Measurements from ENCODE around the gene SUCO.
"Not testable (repeated sequence)": the region's sequence is repeated elsewhere in the genome, so short reads cannot be mapped to it uniquely, and the experiment has no call there.

The SUCO gene

DNA sequence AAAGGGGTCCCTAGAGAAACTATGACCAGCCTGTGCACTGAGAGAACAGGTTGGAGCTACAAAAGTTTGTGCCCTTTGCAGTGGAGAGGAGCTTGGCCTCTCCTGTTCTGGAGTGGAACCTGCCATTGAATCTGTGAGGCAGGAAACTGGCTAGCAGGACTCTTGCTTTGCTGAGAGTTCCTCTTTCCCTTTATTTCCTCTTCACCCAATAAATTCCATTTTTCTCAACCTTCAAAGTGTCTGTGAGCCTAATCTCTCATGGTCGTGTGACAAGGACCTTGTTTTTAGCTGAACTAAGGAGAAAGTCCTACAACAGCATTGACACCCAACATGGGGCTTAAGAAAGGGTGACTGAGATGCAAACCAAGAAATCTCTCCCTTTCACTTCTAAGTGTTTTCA, 83.2 kb downstream of the SUCO start:
- no peak for DNase-seq

- no peak for DNase-seq
Observed at GRCh38 chr1:172616636-172617035, 83.7 kb downstream of the SUCO start.

GRCh38 chr1:172620603-172621002, 87.7 kb downstream of the SUCO start:
- not testable (repeated sequence) for DNase-seq

DNA sequence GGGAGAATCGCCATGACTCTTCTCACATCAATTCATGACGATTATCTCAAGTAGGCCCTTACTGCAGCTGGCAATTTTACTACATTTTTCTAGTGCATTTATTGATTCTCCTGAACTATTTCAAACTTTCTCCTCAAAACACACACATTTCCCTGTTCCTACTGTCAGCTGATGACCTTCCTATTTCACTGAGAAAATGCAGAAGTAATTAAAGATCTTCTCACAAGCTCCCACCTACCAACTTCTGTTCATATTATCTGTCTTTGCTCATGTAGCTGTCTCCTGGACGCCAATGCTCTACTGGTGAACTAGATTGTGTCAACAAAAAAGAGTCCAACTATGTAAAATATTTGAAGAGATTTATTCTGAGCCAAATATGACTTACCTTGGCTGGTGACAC, 89.6 kb downstream of the SUCO start:
- DNase-seq: no peak

DNA sequence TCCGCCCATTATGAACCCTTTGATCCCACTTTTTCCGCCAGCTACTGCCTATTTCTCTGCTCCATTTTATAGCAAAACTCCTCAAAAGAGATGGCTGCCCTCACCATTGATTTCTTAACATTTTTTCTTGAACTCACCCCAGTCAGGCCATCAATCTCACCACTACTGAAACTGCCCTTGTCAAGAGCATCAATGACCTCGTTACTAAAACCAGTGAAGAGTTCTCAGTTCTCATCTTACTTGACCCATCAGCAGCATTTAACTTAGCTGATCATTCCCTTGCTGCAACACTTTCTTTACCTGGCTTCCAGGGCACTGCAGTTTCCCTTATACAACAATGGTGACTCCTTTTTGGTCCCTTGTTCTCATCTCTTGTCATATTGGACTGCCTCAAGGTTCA, 90.8 kb downstream of the SUCO start:
- no peak for DNase-seq

GRCh38 chr1:172626845-172627244, 93.9 kb downstream of the SUCO start:
- no peak for DNase-seq

- DNase-seq: no peak
Observed at GRCh38 chr1:172627702-172628101, 94.8 kb downstream of the SUCO start.

DNA sequence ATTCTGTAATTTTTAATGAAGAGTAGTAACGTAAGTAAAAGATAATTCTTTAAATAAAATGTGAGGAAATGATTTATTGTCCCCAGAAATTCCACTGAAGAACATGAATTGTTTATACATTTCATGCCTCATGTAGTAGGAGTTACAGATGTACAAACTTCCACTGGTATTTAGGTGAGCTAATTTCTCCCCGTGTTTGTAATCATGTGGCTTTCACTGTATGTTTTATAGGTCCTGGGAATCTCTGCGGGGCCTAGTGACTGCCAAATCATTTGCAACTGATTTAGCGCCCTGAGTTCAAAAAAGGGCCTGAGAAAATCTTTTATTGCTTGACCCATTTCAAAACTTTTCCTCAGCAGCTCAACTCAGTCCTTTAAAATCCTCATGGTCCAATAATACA, 95.5 kb downstream of the SUCO start:
- no peak for DNase-seq

DNA sequence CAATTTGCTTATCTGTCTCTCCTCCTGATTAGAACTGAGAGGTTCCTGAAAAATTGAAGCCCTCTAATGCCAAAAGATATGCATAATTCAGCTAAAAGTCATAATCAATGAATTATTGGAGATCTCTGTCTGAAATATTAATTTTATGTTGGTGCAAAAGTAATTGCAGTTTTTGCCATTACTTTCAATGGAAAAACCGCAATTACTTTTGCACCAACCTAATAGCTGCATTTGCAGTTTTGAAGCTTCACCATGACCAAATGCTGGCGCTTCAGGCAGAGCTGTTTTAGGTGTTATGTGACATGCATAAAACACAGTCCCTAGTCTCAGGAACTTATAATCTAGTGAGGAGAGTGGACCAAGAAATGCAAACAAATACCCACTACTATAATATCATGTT, 96.2 kb downstream of the SUCO start:
- no peak for DNase-seq

DNA sequence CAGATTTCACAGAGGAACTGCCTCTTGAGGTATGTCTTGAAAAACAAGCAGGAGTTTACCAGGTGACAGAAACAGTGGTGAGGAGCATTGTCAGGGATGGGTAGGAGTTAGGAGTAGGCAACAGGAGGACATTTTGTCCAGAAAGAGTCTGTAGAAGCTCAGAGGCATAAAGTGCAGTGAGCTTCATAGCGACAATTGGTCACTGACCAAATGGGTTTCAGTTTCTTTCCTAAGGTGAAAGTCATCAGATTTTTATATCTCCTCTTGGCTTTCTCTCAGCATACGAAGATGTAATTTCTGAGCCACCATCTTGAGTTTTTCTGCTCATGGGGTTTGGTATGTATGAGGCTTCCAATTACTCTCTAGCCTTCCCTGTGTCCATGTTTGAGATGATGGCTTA, 96.7 kb downstream of the SUCO start:
- DNase-seq: no peak

DNA sequence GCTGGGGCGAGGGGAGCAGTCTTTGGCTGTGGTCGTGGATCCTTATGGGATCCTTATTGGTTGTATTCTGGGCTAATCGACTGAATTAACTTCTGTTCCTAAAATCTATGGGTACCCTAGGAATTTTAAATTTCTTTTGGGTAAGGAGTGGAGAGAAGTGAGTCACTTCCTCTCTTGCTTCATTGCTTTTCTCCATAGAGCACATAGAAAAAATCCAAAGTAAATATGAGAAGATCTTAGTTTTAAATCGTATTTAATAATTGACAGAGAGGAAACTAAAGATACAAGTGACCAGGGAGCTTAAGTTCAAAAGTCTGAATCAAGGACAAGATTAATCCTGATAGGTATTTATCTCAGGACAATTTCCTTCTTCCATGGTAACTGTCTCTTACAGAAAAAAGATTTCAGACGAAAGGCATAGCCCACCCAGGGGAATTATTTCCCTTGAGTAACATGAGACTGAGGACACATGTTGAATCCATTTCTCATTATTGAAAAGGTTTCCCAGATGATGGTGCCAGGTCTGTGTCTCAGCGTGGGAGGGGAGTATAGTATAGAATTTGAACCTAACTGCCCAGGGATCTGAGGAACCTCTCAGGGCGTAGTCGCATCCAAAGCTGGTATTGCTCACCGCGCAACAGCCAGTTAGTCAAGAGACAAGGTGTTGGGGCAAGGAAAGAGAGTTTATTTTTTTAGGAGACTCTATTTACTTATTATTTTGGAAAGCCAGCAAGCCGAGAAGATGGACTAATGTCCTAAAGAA, 97.3 kb downstream of the SUCO start:
- DNase-seq: no peak

DNA sequence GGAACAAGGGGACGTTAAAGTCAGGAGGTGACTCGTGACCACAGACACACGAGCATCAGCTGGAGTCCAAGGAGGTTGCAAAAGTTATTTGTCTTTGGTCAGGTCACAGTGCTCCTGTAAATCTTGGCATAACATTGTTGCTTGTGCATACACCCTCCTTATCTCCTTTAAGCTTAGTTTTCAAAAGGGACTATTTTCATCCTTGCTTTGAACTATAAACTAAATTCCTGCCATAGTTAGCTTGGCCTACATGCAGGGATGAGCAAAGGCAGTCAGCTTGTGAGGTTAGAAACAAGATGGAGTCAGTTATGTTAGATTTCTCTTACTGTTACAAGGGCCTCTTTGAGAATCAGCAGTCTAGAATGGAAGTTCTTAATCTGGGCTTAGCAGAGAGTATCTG, 97.9 kb downstream of the SUCO start:
- no peak for DNase-seq

DNA sequence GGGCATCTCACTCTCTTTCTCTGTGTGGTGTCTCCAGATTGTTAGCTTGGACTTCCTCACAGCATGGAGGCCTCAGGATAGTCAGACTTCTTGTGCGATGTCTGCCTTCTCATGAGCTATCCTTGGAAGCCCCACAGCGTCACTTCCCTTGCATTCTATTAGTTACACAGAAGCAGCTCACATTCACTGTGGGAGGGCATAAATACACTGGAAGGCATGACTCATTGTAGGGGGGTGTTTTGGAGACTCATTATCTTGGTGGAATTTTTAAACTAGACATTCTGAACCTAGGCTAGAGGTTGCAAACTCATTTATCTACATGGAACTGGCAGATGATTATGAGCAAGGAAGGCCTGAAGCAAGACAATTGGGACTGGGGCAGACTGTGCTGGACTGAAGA, 104.6 kb downstream of the SUCO start:
- no peak for DNase-seq

DNA sequence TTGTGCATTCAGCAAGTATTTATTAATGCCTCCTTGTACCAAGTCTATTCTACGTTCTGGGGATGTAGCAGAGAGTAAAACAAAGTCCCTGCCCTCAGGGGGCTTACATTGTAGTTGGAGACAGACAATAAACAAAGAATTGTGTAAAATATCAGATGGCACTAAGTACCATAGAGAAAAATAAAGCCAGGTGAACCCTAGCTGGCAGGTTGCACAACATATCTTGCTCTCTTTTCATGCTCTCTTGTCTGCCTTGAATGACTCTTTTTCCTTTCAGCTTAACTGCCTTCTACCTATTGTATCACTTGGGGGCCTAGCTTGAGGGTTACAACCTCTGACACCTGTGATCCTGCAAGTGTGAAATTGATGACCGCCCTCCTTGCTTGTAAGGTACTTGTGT, 105.3 kb downstream of the SUCO start:
- DNase-seq: no peak

- peak; percentile 9 for DNase-seq
Observed at GRCh38 chr1:172638885-172639831, 106.2 kb downstream of the SUCO start.

GRCh38 chr1:172640111-172640510, 107.2 kb downstream of the SUCO start:
- DNase-seq: no peak

DNA sequence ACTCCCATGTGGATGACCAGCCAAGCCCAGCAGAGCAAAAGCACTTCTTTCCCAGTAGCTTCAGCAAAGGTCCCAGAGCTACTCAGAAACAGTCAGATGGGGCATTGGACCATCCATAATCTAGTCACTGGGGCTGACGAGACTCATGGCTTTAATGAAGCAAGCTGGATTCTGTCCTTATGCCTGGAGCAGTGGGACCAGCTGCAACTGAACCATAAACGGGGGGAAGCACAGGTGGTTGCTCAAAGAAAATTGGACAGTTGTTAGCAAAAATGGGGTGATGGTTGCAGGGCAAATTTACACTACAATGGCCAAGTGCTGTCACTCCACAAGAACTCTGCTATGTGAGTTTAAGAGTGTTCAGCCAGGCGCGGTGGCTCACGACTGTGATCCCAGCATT, 108.5 kb downstream of the SUCO start:
- DNase-seq: no peak

DNA sequence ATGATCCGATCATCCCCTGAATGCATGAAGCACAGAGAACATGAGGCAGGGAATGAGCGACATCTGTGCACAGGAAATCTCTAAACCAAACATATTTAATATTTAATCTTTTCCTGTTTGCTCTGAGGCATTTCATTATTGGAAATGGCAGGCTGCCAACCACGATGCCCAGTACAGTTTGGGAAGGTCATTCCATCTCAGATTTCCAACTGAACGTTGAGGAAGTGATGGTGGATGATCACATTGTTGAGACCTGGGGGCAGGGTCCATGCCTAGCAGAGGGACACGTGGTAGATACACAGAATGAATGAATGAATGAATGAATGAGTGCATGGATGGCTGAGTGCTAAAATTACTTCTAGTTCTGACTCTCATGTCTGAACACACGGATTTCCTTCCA, 110.0 kb downstream of the SUCO start:
- DNase-seq: no peak

DNA sequence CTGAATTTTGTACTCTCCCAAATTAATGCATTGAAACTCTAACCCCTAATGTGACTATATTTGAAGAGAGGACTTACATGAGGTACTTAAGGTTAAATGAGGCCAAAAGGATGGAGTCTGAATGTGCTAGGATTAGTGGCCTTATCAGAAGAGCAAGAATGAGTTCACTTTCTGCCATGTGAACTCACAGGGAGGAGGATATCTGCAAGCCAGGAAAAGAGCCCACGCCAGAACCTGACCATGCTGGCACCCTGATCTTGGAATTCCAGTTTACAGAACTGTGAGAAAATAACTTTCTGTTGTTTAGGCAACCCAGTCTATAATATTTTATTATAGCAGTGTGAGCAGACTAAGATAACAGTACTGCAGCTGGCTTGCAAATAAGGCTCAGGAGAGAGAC, 113.7 kb downstream of the SUCO start:
- no peak for DNase-seq

GRCh38 chr1:172647110-172647564, 114.2 kb downstream of the SUCO start:
- DNase-seq: no peak

DNA sequence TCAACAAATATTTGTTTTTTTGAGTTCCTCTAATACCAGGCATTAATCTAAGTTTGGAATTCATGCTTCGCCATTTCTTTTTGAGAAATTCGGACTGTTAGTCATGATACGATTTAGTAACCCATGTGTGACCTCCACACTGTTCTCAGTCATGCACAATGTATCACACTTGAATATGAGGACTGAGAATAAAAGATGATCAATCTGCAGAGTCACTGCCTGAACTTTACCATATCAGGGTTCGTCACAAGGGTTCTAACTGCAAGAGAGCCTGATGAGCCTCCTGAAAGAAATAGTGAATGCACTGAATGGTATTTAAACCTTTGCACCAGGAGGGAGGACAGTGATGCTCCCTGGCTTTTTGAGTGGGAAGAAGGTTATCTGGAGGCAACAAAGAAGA, 115.0 kb downstream of the SUCO start:
- DNase-seq: no peak

- no peak for DNase-seq
Observed at GRCh38 chr1:172650474-172651193, 117.7 kb downstream of the SUCO start.

- no peak for DNase-seq
Observed at GRCh38 chr1:172653015-172653709, 120.2 kb downstream of the SUCO start.

Data from effector CD8-positive, alpha-beta T cell (primary cell).